Measurements from ENCODE around the gene HIBADH.

- TF ChIP-seq OSR1 (CRISPR knock-in tag; IDR thresholded peaks at IDR 0.05) (no peak), ZC3H10 (CRISPR knock-in tag; IDR thresholded peaks at IDR 0.05) (no peak), RARB (CRISPR knock-in tag; IDR thresholded peaks at IDR 0.05) (no peak), ZFP3 (CRISPR knock-in tag; IDR thresholded peaks at IDR 0.05) (no peak), TSHZ2 (CRISPR knock-in tag; IDR thresholded peaks at IDR 0.05) (no peak), CSDC2 (CRISPR knock-in tag; IDR thresholded peaks at IDR 0.05) (no peak), PATZ1 (CRISPR knock-in tag; IDR thresholded peaks at IDR 0.05; ENCODE audit: borderline replicate concordance) (no peak)
Measured at GRCh38 chr7:27678617-27679260, 16.1 kb upstream of the HIBADH start.

All from SK-N-SH treated with all-trans-retinoic acid at 6 μM for 48 hours (cell line).